NCI-H146 treated with DMSO at 0.1 percent for 48 hours (cell line): ENCODE measurements around the gene MCRIP2.

Source experiments
- DNase-seq: peaks from one replicate; lab custom pipeline; 2025; ENCODE audit not compliant: unreplicated experiment; lab: John Stamatoyannopoulos, UW

MCRIP2 gene

DNA sequence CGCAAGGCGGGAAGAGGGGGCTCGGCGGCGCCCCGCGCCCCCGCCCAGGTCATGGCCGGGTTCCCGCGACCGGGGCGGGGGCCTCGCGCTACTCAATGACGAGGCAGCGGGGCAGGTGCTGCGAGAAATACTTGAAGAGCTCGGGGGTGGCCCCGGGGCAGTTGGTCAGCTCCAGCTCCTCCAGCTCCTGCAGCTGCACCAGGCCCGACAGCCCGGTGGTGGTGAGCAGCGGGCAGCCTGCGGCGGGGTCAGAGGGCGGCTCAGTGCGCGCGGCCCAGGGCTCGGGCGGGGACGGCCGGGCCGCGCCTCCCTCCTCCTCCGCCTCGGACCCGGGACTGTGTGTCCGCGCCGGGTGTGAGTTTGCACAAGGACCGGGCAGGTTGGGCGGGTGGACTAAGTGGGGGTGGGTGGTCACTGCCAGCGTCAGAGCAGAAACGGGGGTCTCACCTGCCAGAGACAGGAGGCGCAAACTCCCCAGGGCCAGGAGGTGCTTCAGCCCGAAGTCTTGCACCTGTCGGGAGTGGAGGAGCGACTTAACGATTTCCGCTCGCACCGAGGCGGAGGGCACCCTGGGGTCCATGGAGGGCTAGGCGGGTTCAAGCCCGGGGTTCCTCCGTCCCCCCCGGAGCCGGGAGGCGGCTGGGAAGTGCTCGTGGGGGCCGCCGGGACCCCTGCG lies 52.7 kb downstream of the MCRIP2 start:
- no peak for DNase-seq

DNA sequence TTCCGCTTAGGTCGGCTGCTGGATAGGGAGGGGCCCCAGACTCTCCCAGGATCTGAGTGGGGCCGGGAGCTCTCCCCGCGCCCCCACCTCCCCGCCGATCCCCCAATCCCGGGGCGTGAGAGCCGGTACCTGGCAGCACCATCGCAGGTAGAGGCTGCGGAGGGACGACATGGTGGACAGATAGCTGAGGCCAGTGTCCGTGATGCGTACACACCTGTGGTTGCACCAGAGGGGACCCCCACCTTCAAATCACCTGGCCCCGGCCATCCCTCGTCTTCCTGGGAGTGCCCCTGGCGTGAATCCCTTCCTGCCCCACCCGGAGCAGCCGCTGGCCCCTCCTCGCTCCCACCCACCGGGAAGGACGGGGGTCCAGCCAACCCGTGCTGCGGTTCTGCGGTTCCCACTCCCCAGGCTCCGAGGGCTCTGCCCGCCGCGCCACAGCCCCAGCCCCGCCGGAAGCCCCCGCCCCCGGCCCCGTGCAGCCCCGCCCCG lies 53.3 kb downstream of the MCRIP2 start:
- no peak for DNase-seq

DNA sequence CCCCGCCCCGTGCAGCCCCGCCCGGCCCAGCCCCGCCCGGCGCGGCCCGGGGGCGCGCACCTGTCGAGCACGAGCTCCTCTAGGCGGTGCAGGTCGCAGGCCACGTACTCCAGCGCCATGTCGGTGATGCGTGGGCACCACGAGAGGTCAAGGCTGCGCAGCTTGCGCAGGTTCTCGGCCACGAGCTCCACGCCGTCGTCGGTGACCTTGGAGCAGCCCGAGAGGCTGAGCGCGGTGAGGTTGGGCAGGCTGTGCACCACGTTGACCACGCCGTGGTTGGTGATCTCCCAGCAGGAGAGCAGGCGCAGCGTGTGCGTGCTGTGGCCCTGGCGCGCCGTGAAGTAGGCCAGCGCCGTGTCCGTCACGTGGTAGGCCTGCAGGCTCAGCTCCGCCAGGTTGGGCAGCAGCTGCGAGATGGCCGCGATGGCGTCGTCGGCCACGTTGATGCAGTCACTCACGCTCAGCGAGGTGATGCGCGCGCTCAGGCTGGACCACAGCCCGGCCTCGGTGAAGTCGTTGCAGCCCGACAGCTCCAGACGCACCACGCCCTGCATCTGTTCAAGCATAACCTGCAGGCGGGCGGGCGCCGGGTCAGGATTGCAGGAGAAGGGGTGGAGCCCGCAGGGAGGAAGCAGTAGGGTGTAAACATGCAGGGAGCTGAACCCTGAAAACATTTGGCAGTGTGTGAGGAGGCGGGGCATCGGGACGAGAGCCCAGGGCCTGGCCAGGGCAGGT lies 53.9 kb downstream of the MCRIP2 start:
- no peak for DNase-seq
